ENCODE measurements around the gene TEX19.

GRCh38 chr17:82346342-82347300, 12.4 kb upstream of the TEX19 start:
- TF ChIP-seq CTCF (conservative IDR thresholded peaks at IDR 0.05; ENCODE audit: low read length), result no peak
- TF ChIP-seq EZH2phosphoT487 (IDR thresholded peaks at IDR 0.05; ENCODE audit: borderline replicate concordance, low read depth, low read length), result no peak

Measured in OCI-LY7 (cell line).